ENCODE data around the gene MCOLN1. TPM values are rescaled to one million over a fixed set of nuclear protein-coding genes. Genes with fewer than 3 reads are reported as not detected.

The MCOLN1 gene
- total RNA-seq, 2 donors from 2014 or later, result 17.8 to 26.5 TPM

DNA sequence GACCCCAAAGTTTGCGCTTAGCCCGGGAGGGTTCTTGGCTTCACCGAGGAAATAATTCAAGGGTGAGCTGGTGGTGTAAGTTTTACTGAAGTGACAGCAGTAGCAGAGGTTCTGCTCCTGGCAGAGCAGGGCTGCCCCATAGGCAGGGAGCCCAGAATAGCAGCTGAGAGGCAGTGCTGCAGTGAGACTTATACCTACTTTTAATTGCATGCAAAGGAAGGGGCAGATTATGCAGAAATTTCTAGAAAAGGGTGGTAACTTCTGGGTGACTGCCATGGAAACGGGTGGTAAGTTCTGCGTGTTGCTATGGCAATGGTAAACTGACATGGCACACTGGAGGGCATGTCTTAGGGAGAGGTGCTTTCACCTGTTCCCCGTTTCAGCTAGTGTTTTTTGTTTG, 55.7 kb downstream of the MCOLN1 start:
- Histone ChIP-seq H3K4me3 (no peak overlapping the region), H3K36me3 (no peaks in the 10 kb centered on the region), H3K9ac (ENCODE audit: low read depth in 2 of 2, low read length in 2 of 2) (no peak overlapping the region), H3K27ac (no peak overlapping the region), H3K9me3 (no peaks in the 10 kb centered on the region), H3K4me1 (no peaks in the 10 kb centered on the region), H3K27me3 (no peaks in the 10 kb centered on the region)
- no peak for DNase-seq
- TF ChIP-seq, protein P1, sequence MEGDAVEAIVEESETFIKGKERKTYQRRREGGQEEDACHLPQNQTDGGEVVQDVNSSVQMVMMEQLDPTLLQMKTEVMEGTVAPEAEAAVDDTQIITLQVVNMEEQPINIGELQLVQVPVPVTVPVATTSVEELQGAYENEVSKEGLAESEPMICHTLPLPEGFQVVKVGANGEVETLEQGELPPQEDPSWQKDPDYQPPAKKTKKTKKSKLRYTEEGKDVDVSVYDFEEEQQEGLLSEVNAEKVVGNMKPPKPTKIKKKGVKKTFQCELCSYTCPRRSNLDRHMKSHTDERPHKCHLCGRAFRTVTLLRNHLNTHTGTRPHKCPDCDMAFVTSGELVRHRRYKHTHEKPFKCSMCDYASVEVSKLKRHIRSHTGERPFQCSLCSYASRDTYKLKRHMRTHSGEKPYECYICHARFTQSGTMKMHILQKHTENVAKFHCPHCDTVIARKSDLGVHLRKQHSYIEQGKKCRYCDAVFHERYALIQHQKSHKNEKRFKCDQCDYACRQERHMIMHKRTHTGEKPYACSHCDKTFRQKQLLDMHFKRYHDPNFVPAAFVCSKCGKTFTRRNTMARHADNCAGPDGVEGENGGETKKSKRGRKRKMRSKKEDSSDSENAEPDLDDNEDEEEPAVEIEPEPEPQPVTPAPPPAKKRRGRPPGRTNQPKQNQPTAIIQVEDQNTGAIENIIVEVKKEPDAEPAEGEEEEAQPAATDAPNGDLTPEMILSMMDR (IDR thresholded peaks at IDR 0.05), result no peak
- intact Hi-C loops (cut with DNase I), result no loop called here

DNA sequence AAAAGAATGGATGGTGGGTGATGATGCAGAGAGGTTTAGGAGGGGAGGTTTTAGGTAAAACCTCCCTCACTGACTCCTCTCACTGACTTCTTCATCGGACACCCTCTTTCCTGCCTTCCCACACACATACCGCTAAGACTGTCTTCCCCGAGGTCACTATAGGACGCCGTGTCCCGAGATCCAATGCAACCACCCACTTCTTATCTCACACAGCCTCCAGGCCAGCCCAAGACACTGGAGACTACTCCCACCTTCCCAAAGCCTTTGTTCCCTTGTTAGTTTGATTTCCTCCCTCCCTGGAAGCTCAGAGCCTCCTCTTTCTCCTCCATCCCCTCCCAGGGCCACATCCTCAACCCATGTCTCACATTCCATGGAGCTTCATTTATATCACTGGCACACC, 56.8 kb downstream of the MCOLN1 start:
- intact Hi-C loops (cut with DNase I), result no loop called here
- Histone ChIP-seq H3K36me3 (no peaks in the 10 kb centered on the region), H3K9ac (ENCODE audit: low read depth in 2 of 2, low read length in 2 of 2) (no peak overlapping the region), H3K4me3 (no peak overlapping the region), H3K4me1 (no peaks in the 10 kb centered on the region), H3K27ac (no peak overlapping the region), H3K27me3 (no peaks in the 10 kb centered on the region), H3K9me3 (no peaks in the 10 kb centered on the region)
- TF ChIP-seq, protein P1 (IDR thresholded peaks at IDR 0.05), result no peak
- no peak for DNase-seq

DNA sequence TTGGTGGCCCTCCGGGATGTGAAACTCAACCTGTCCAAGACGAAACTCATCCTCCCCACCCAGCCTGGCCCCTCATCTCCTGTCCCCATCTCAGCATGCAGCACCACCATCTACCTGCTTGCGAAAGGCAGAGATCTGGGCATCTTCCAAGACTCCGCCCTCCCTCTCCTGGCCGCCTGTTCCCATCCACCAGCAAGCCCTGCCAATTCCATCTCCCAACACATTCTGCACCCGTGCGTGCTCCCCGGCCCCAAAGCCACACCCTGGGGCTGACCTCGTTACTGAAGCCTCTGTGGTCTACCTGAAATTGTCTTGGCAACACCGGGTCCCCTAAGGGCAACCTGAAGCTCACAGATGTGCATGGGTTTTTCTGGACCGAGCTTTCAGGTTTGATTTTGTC, 60.0 kb downstream of the MCOLN1 start:
- no peaks in the 10 kb centered on the region for H3K9me3 ChIP-seq
- no peak overlapping the region for H3K4me3 ChIP-seq
- intact Hi-C loops (cut with DNase I), result no loop called here
- no peak for DNase-seq
- no peaks in the 10 kb centered on the region for H3K27me3 ChIP-seq
- TF ChIP-seq, protein P1 (IDR thresholded peaks at IDR 0.05), result no peak
- no peaks in the 10 kb centered on the region for H3K36me3 ChIP-seq
- no peaks in the 10 kb centered on the region for H3K4me1 ChIP-seq
- H3K27ac ChIP-seq, result no peak overlapping the region
- no peak overlapping the region for H3K9ac ChIP-seq (ENCODE audit: low read depth in 2 of 2, low read length in 2 of 2)

Other genes starting within 250 kb of the MCOLN1 start
- 10 to 100 TPM; 58.7 to 62.2 TPM for gene INSR, start 228.2 kb upstream of the MCOLN1 start, total RNA-seq
- 100 to 1,000 TPM in 1 of 2 donors, 10 to 100 TPM in 1; 89.9 to 144 TPM for gene ARHGEF18, start 173.7 kb upstream of the MCOLN1 start, total RNA-seq
- gene PEX11G, start 33.6 kb upstream of the MCOLN1 start, total RNA-seq, result 1 to 10 TPM; 5.7 to 6.6 TPM
- 10 to 100 TPM; 20.2 to 44.1 TPM for gene ZNF358, start 6.5 kb upstream of the MCOLN1 start, total RNA-seq
- 100 to 1,000 TPM in 1 of 2 donors, 10 to 100 TPM in 1; 93.0 to 131 TPM for gene PNPLA6, start 13.1 kb downstream of the MCOLN1 start, total RNA-seq
- gene CAMSAP3, start 73.2 kb downstream of the MCOLN1 start, total RNA-seq, result 10 to 100 TPM; 41.1 to 55.4 TPM
- 10 to 100 TPM; 28.3 to 48.1 TPM for gene XAB2, start 106.9 kb downstream of the MCOLN1 start, total RNA-seq
- gene PET100, start 107.2 kb downstream of the MCOLN1 start, total RNA-seq, result 100 to 1,000 TPM; 118 to 141 TPM
- gene PCP2, start 111.1 kb downstream of the MCOLN1 start, total RNA-seq, result under 1 TPM in 1 of 2 donors, not detected in 1; 0.32 TPM
- gene STXBP2, start 114.5 kb downstream of the MCOLN1 start, total RNA-seq, result 100 to 1,000 TPM; 166 to 212 TPM
- gene RETN, start 146.4 kb downstream of the MCOLN1 start, total RNA-seq, result not detected
- gene MCEMP1, start 154.5 kb downstream of the MCOLN1 start, total RNA-seq, result under 1 TPM in 1 of 2 donors, not detected in 1; 0.20 TPM
- 100 to 1,000 TPM; 107 to 139 TPM for gene TRAPPC5, start 158.2 kb downstream of the MCOLN1 start, total RNA-seq
- 1 to 10 TPM in 1 of 2 donors, under 1 TPM in 1; 0.35 to 1.3 TPM for gene FCER2, start 179.5 kb downstream of the MCOLN1 start, total RNA-seq
- under 1 TPM; 0.17 to 0.53 TPM for gene CLEC4G, start 209.5 kb downstream of the MCOLN1 start, total RNA-seq
- gene CD209, start 224.9 kb downstream of the MCOLN1 start, total RNA-seq, result 10 to 100 TPM in 1 of 2 donors, 1 to 10 TPM in 1; 4.0 to 12.1 TPM
- gene CLEC4M, start 240.6 kb downstream of the MCOLN1 start, total RNA-seq, result not detected